Activated CD4-positive, alpha-beta memory T cell treated with anti-CD3 and anti-CD28 coated beads for 36 hours (primary cell): Measurements from ENCODE around the gene SMARCC2. TPM values are rescaled to one million over a fixed set of nuclear protein-coding genes. Genes with fewer than 3 reads are reported as not detected.

Experiments used
- CTCF ChIA-PET: fragments of 350-600 bp; sonication (Branson Sonifier 250); formaldehyde crosslinking; loops from one replicate; lab custom pipeline; 2021; ENCODE audit warnings: antibody characterized with exemption, inconsistent platforms; lab: Charles Lee
- POLR2A ChIA-PET: fragments of 350-600 bp; sonication (Branson Sonifier 250); formaldehyde crosslinking; loops from one replicate; lab custom pipeline; 2021; ENCODE audit warnings: antibody characterized with exemption; lab: Charles Lee
- DNase-seq: peaks from one replicate; pipeline ENCODE4 v3.0.0-alpha.2; 2020
- H3K27ac Mint-ChIP-seq: one replicate; pipeline ENCODE4 v1.8.0; 2021; ENCODE audit warnings: mixed read lengths
- H3K27me3 Mint-ChIP-seq: one replicate; pipeline ENCODE4 v1.8.0; 2021; ENCODE audit warnings: mixed read lengths
- H3K36me3 Mint-ChIP-seq: one replicate; pipeline ENCODE4 v1.8.0; 2021; ENCODE audit warnings: mixed read lengths
- H3K4me1 Mint-ChIP-seq: one replicate; pipeline ENCODE4 v1.8.0; 2021; ENCODE audit warnings: low read depth, mixed read lengths
- H3K4me3 Mint-ChIP-seq: one replicate; pipeline ENCODE4 v1.8.0; 2021; ENCODE audit warnings: mild to moderate bottlenecking, mixed read lengths
- H3K9me3 Mint-ChIP-seq: one replicate; pipeline ENCODE4 v1.8.0; 2021; ENCODE audit warnings: mixed read lengths
- intact Hi-C: fragments of 100-400 bp; cut with micrococcal nuclease; formaldehyde crosslinking; loops from one replicate; pipeline ENCODE4 v1.15.1; 2023
- total RNA-seq, 2 experiments: library from RNA; stranded (reverse); gene quantifications; one replicate each; pipeline ENCODE4 v1.2.3, GENCODE V29; 2021

Gene SMARCC2
- total RNA-seq, 2 experiments from 2014 or later: 96.4 to 103 TPM

GRCh38 chr12:56114084-56114483 is 75.2 kb downstream of the SMARCC2 start:
- Mint-ChIP-seq H3K36me3 (peaks cover 64% of the 10 kb centered on the region), H3K4me3 (no peak overlapping the region), H3K9me3 (no peaks in the 10 kb centered on the region), H3K27me3 (no peaks in the 10 kb centered on the region), H3K4me1 (peaks cover 16% of the 10 kb centered on the region), H3K27ac (peak overlapping the region; percentile 65)
- ChIA-PET CTCF (interaction anchor here (1.0 kb wide), 1 partner anchor 9 kb away, joined by 3 read pairs; no protein-coding TSS in a partner anchor), POLR2A (interaction anchor here (6.7 kb wide), 1 partner anchor 8 kb away, joined by 101 read pairs; the partner anchor contains the start of gene PA2G4)
- intact Hi-C loops: no loop called here
- no peak for DNase-seq

Other genes with a start within 250 kb of the SMARCC2 start
- gene PMEL, start 223.4 kb downstream of the SMARCC2 start, total RNA-seq: 1 to 10 TPM in 1 of 2 experiments, under 1 TPM in 1; 0.94 to 1.5 TPM
- gene CDK2, start 222.7 kb downstream of the SMARCC2 start, total RNA-seq: 100 to 1,000 TPM; 121 to 127 TPM
- 10 to 100 TPM; 44.8 to 46.4 TPM for gene RAB5B, start 215.4 kb downstream of the SMARCC2 start, total RNA-seq
- 1 to 10 TPM; 2.4 to 2.7 TPM for gene SUOX, start 192.2 kb downstream of the SMARCC2 start, total RNA-seq
- gene IKZF4, start 168.4 kb downstream of the SMARCC2 start, total RNA-seq: 10 to 100 TPM; 14.4 to 15.1 TPM
- gene RPS26, start 147.6 kb downstream of the SMARCC2 start, total RNA-seq: 10 to 100 TPM; 28.1 to 40.7 TPM
- gene ERBB3, start 109.3 kb downstream of the SMARCC2 start, total RNA-seq: under 1 TPM; 0.82 to 0.86 TPM
- gene PA2G4, start 84.9 kb downstream of the SMARCC2 start, total RNA-seq: 100 to 1,000 TPM; 399 to 410 TPM
- gene RPL41, start 72.8 kb downstream of the SMARCC2 start, total RNA-seq: 1,000 to 10,000 TPM; 5,210 to 5,251 TPM
- 1 to 10 TPM; 5.1 to 7.2 TPM for gene ZC3H10, start 71.2 kb downstream of the SMARCC2 start, total RNA-seq
- 100 to 1,000 TPM; 142 to 146 TPM for gene ESYT1, start 61.2 kb downstream of the SMARCC2 start, total RNA-seq
- gene MYL6B, start 36.9 kb downstream of the SMARCC2 start, total RNA-seq: 10 to 100 TPM; 63.8 to 70.8 TPM
- 1,000 to 10,000 TPM; 1,196 to 1,215 TPM for gene MYL6, start 31.1 kb downstream of the SMARCC2 start, total RNA-seq
- gene RNF41, start 32.4 kb upstream of the SMARCC2 start, total RNA-seq: 10 to 100 TPM; 28.2 to 31.2 TPM
- 10 to 100 TPM; 62.0 to 62.2 TPM for gene NABP2, start 34.9 kb upstream of the SMARCC2 start, total RNA-seq
- 1 to 10 TPM in 1 of 2 experiments, under 1 TPM in 1; 0.59 to 1.7 TPM for gene SLC39A5, start 40.6 kb upstream of the SMARCC2 start, total RNA-seq
- 10 to 100 TPM; 34.1 to 37.0 TPM for gene ANKRD52, start 68.9 kb upstream of the SMARCC2 start, total RNA-seq
- 1 to 10 TPM; 6.3 to 7.0 TPM for gene COQ10A, start 77.5 kb upstream of the SMARCC2 start, total RNA-seq
- gene CS, start 110.8 kb upstream of the SMARCC2 start, total RNA-seq: 100 to 1,000 TPM; 304 to 309 TPM
- gene CNPY2, start 126.5 kb upstream of the SMARCC2 start, total RNA-seq: 10 to 100 TPM; 74.7 to 91.6 TPM
- 10 to 100 TPM; 49.0 to 51.2 TPM for gene PAN2, start 144.5 kb upstream of the SMARCC2 start, total RNA-seq
- 10 to 100 TPM; 47.6 to 48.5 TPM for gene IL23A, start 149.4 kb upstream of the SMARCC2 start, total RNA-seq
- gene STAT2, start 170.6 kb upstream of the SMARCC2 start, total RNA-seq: 100 to 1,000 TPM; 125 to 139 TPM
- gene APOF, start 173.4 kb upstream of the SMARCC2 start, total RNA-seq: not detected